Skeletal muscle satellite cell (primary cell): ENCODE measurements around the gene HABP4.

Experiments used
- H3K27me3 ChIP-seq: 2 replicates; pipeline ENCODE4 v1.7.0; 2013; ENCODE audit warnings: low read length; ENCODE audit not compliant: control insufficient read depth, insufficient read depth
- H3K36me3 ChIP-seq: 2 replicates; pipeline ENCODE4 v1.7.0; 2013; ENCODE audit warnings: mild to moderate bottlenecking, control low read depth, low read length; ENCODE audit not compliant: insufficient read depth
- H3K4me1 ChIP-seq: 2 replicates; pipeline ENCODE4 v1.7.0; 2013; ENCODE audit warnings: low read length; ENCODE audit not compliant: control insufficient read depth, insufficient read depth
- H3K4me2 ChIP-seq: 2 replicates; pipeline ENCODE4 v1.7.0; 2013; ENCODE audit warnings: mild to moderate bottlenecking, low read length
- H3K4me3 ChIP-seq: 2 replicates; pipeline ENCODE4 v1.7.0; 2013; ENCODE audit warnings: low read length
- H3K9ac ChIP-seq: 2 replicates; pipeline ENCODE4 v1.7.0; 2013; ENCODE audit warnings: mild to moderate bottlenecking, low read depth, low read length, moderate library complexity
- H3K9me3 ChIP-seq: replicated peaks from 2 replicates; pipeline ENCODE4 v1.7.0; 2013; ENCODE audit warnings: mild to moderate bottlenecking, control low read depth, low read length

Gene HABP4

DNA sequence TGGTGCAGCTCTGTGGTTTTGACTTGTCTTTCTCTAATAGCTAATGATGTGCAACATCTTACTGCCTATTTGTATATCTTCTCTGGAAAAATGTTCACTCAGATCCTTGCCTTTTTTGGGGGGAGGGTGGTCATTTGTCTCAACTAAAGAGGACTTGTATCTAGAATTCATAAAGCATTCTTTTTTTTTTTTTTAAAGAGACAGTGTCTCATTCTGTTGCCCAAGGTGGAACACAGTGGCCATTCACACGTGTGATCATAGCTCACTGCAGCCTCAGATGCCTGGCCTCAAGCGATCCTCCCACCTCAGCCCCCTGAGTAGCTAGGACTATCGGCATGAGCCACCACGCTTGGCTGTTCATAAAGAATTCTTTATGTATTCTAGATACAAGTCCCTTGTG is 33.2 kb downstream of the HABP4 start:
- no peak overlapping the region for H3K4me3 ChIP-seq
- peaks cover 16% of the 10 kb centered on the region for H3K36me3 ChIP-seq
- H3K27me3 ChIP-seq, result no peaks in the 10 kb centered on the region
- no peak overlapping the region for H3K9ac ChIP-seq
- H3K4me1 ChIP-seq, result peaks cover 16% of the 10 kb centered on the region
- H3K9me3 ChIP-seq, result no peaks in the 10 kb centered on the region
- no peak overlapping the region for H3K4me2 ChIP-seq

- Histone ChIP-seq H3K9me3 (no peaks in the 10 kb centered on the region), H3K9ac (no peak overlapping the region), H3K27me3 (no peaks in the 10 kb centered on the region), H3K4me2 (no peak overlapping the region), H3K36me3 (peaks cover 23% of the 10 kb centered on the region), H3K4me1 (peaks cover 12% of the 10 kb centered on the region), H3K4me3 (no peak overlapping the region)
Observed at GRCh38 chr9:96483733-96484390, 33.9 kb downstream of the HABP4 start.

- H3K9ac ChIP-seq, result no peak overlapping the region
- no peak overlapping the region for H3K4me3 ChIP-seq
- peaks cover 29% of the 10 kb centered on the region for H3K36me3 ChIP-seq
- no peaks in the 10 kb centered on the region for H3K9me3 ChIP-seq
- peaks cover 10% of the 10 kb centered on the region for H3K4me1 ChIP-seq
- no peaks in the 10 kb centered on the region for H3K27me3 ChIP-seq
- H3K4me2 ChIP-seq, result no peak overlapping the region
Observed at GRCh38 chr9:96484521-96484931, 34.6 kb downstream of the HABP4 start.

DNA sequence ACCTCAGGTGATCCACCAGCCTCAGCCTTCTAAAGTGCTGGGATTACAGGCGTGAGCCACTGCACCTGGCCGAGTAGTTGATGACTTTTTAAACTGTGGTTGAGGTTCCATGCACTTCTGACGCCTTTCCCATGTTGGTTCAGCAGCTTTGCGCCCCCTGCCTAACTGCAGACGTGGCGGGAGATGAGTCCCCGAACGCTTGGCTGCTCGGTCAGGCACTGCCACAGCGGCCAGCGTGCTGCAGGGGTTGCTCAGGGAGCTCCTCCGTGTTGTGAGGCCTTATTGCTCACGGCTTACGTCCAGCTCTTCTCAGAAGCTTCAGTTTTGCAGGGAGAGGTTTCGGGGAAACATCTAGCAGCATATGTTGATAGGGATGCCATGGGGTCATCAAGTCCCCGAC is 35.3 kb downstream of the HABP4 start:
- H3K4me1 ChIP-seq, result peaks cover 10% of the 10 kb centered on the region
- peaks cover 37% of the 10 kb centered on the region for H3K36me3 ChIP-seq
- no peak overlapping the region for H3K9ac ChIP-seq
- no peak overlapping the region for H3K4me2 ChIP-seq
- no peak overlapping the region for H3K4me3 ChIP-seq
- H3K27me3 ChIP-seq, result no peaks in the 10 kb centered on the region
- no peaks in the 10 kb centered on the region for H3K9me3 ChIP-seq

- peak overlapping the region; percentile 33 for H3K4me2 ChIP-seq
- no peaks in the 10 kb centered on the region for H3K27me3 ChIP-seq
- H3K4me1 ChIP-seq, result peaks cover 14% of the 10 kb centered on the region
- H3K4me3 ChIP-seq, result no peak overlapping the region
- peaks cover 49% of the 10 kb centered on the region for H3K36me3 ChIP-seq
- no peaks in the 10 kb centered on the region for H3K9me3 ChIP-seq
- no peak overlapping the region for H3K9ac ChIP-seq
Observed at GRCh38 chr9:96486386-96487028, 36.5 kb downstream of the HABP4 start.

DNA sequence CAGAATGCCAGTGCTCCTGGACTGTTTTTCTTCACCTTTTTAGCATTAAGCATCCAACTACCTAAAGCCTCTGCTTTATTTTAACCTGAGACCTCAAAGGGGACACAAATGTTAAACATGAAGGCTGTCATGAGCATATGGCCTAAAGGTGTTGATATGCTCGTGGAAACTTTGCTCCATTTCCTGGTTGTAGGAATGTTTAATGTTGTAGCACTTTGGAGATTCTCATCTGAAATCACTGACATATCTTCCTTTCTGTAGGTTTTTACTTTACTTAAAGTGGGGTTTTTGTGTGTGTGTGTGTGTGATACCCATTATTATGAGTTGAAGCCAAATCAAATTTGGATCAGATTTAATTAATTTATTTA is 37.0 kb downstream of the HABP4 start:
- H3K27me3 ChIP-seq, result no peaks in the 10 kb centered on the region
- H3K36me3 ChIP-seq, result peaks cover 53% of the 10 kb centered on the region
- no peak overlapping the region for H3K4me2 ChIP-seq
- H3K4me3 ChIP-seq, result no peak overlapping the region
- H3K9ac ChIP-seq, result no peak overlapping the region
- H3K4me1 ChIP-seq, result peaks cover 14% of the 10 kb centered on the region
- H3K9me3 ChIP-seq, result no peaks in the 10 kb centered on the region

DNA sequence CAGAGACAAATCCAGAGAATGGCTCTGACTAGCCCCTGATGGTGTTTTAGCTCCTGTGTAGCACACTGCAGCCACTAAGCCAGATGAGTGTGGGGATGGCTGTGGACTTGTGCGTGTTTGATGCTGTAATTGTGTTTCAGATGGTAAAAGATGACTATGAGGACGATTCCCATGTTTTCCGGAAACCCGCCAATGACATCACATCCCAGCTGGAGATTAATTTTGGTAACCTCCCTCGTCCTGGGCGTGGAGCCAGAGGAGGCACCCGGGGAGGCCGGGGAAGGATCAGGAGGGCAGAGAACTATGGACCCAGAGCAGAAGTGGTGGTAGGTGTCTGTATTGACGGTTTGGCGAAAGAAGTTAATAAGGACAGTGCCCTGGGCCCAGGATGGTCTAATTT is 38.0 kb downstream of the HABP4 start:
- Histone ChIP-seq H3K36me3 (peaks cover 51% of the 10 kb centered on the region), H3K4me1 (peaks cover 14% of the 10 kb centered on the region), H3K4me3 (no peak overlapping the region), H3K27me3 (no peaks in the 10 kb centered on the region), H3K9ac (no peak overlapping the region), H3K9me3 (no peaks in the 10 kb centered on the region), H3K4me2 (no peak overlapping the region)

DNA sequence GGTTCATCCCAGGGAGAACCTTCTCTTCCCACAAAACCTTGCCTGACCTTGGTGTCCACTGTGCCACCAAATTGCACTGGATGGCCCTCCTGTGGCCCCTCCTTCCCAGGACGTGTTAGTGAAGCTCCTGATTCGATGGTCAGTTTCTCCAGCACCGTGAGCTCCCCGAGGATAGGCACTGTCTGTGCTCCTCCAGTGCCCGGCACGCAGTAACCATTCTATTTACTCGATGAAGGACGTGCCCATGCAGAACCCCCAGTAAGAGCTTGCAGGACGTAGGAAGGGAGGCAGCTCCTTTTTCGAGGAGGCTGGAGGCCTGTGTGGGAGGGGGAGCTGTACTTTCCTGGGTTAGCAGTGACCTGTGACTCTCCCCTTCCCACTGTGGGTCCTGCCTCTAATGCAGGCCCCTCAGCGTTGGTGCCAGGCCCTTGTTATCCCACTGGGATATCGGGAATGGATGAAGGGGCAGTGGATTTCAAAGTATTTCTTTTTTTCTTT is 39.6 kb downstream of the HABP4 start:
- peaks cover 14% of the 10 kb centered on the region for H3K4me1 ChIP-seq
- no peak overlapping the region for H3K4me3 ChIP-seq
- no peaks in the 10 kb centered on the region for H3K27me3 ChIP-seq
- no peaks in the 10 kb centered on the region for H3K9me3 ChIP-seq
- peaks cover 51% of the 10 kb centered on the region for H3K36me3 ChIP-seq
- H3K4me2 ChIP-seq, result no peak overlapping the region
- no peak overlapping the region for H3K9ac ChIP-seq

- H3K36me3 ChIP-seq, result peaks cover 46% of the 10 kb centered on the region
Observed at GRCh38 chr9:96490534-96491078, 40.6 kb downstream of the HABP4 start.

GRCh38 chr9:96491079-96491879 is 41.3 kb downstream of the HABP4 start:
- H3K9me3 ChIP-seq, result no peaks in the 10 kb centered on the region
- no peak overlapping the region for H3K4me2 ChIP-seq
- peaks cover 47% of the 10 kb centered on the region for H3K36me3 ChIP-seq
- H3K27me3 ChIP-seq, result no peaks in the 10 kb centered on the region
- H3K4me1 ChIP-seq, result peaks cover 10% of the 10 kb centered on the region
- H3K9ac ChIP-seq, result no peak overlapping the region
- H3K4me3 ChIP-seq, result no peak overlapping the region

More at GRCh38 chr9:96490534-96491078, 40.6 kb downstream of the HABP4 start:
- no peak overlapping the region for H3K4me3 ChIP-seq
- no peak overlapping the region for H3K9ac ChIP-seq
- no peaks in the 10 kb centered on the region for H3K9me3 ChIP-seq
- no peak overlapping the region for H3K4me2 ChIP-seq
- no peaks in the 10 kb centered on the region for H3K27me3 ChIP-seq
- peaks cover 14% of the 10 kb centered on the region for H3K4me1 ChIP-seq

- Histone ChIP-seq H3K4me3 (no peak overlapping the region), H3K9ac (no peak overlapping the region), H3K27me3 (no peaks in the 10 kb centered on the region), H3K9me3 (no peaks in the 10 kb centered on the region), H3K4me1 (peaks cover 4% of the 10 kb centered on the region), H3K4me2 (no peak overlapping the region), H3K36me3 (peaks cover 48% of the 10 kb centered on the region)
Observed at GRCh38 chr9:96491880-96492525, 42.0 kb downstream of the HABP4 start.
